ENCODE measurements around the gene DOCK3.
"Not testable (repeated sequence)": the region's sequence is repeated elsewhere in the genome, so short reads cannot be mapped to it uniquely, and the experiment has no call there.

Gene DOCK3

GRCh38 chr3:50950591-50950990 lies 275.9 kb downstream of the DOCK3 start:
- ChIA-PET CTCF (interaction anchor here (1.1 to 2.0 kb wide), 4 partner anchors 9 to 21 kb away, joined by 3 to 6 read pairs (median 4); no protein-coding TSS in a partner anchor), POLR2A (no interaction called here)
- TF ChIP-seq CTCF (IDR thresholded peaks at IDR 0.05; ENCODE audit: control extremely low read depth, extremely low read depth, low read depth, missing control alignments) = no peak
- DNase-seq (ENCODE audit: extremely low spot score) = peak; percentile 24

GRCh38 chr3:50953825-50954414 lies 279.2 kb downstream of the DOCK3 start:
- no peak for DNase-seq (ENCODE audit: extremely low spot score)
- ChIA-PET CTCF (no interaction called here), POLR2A (no interaction called here)
- TF ChIP-seq CTCF (IDR thresholded peaks at IDR 0.05; ENCODE audit: control extremely low read depth, extremely low read depth, low read depth, missing control alignments) = no peak

- ChIA-PET CTCF (no interaction called here), POLR2A (no interaction called here)
- no peak for DNase-seq (ENCODE audit: extremely low spot score)
- no peak for TF ChIP-seq CTCF (IDR thresholded peaks at IDR 0.05; ENCODE audit: control extremely low read depth, extremely low read depth, low read depth, missing control alignments)
Measured at GRCh38 chr3:50961386-50961785, 286.7 kb downstream of the DOCK3 start.

GRCh38 chr3:50971487-50971924 lies 296.8 kb downstream of the DOCK3 start:
- peak; percentile 97 for TF ChIP-seq CTCF (IDR thresholded peaks at IDR 0.05; ENCODE audit: control extremely low read depth, extremely low read depth, low read depth, missing control alignments)
- DNase-seq (ENCODE audit: extremely low spot score) = peak; percentile 64
- ChIA-PET CTCF (interaction anchor here (0.6 to 2.5 kb wide), 16 partner anchors 8 to 406 kb away, joined by 3 to 27 read pairs (median 4); no protein-coding TSS in a partner anchor), POLR2A (no interaction called here)

GRCh38 chr3:50972029-50972428 lies 297.3 kb downstream of the DOCK3 start:
- ChIA-PET POLR2A (no interaction called here), CTCF (interaction anchor here (0.6 to 2.5 kb wide), 17 partner anchors 9 to 406 kb away, joined by 3 to 27 read pairs (median 4); no protein-coding TSS in a partner anchor)
- no peak for DNase-seq (ENCODE audit: extremely low spot score)
- TF ChIP-seq CTCF (IDR thresholded peaks at IDR 0.05; ENCODE audit: control extremely low read depth, extremely low read depth, low read depth, missing control alignments) = no peak

- DNase-seq (ENCODE audit: extremely low spot score); CTCF ChIA-PET; POLR2A ChIA-PET: not testable (repeated sequence)
Measured at GRCh38 chr3:50978586-50978985, 303.9 kb downstream of the DOCK3 start.

- ChIA-PET POLR2A (no interaction called here), CTCF (interaction anchor here (0.7 to 4.2 kb wide), 2 partner anchors 7 to 15 kb away, joined by 3 to 20 read pairs; no protein-coding TSS in a partner anchor)
- TF ChIP-seq CTCF (IDR thresholded peaks at IDR 0.05; ENCODE audit: control extremely low read depth, extremely low read depth, low read depth, missing control alignments) = no peak
- no peak for DNase-seq (ENCODE audit: extremely low spot score)
Measured at GRCh38 chr3:50978991-50979667, 304.4 kb downstream of the DOCK3 start.
